HCT116 (cell line): ENCODE measurements around the gene RNF7.

Source experiments
- EZH2 ChIP-seq: fragments of 200-600 bp; sonication (generic); IDR thresholded peaks from 2 replicates; pipeline ENCODE4 v1.6.1; 2017; ENCODE audit warnings: antibody characterized with exemption, mixed run types
- RAD21 ChIP-seq: IDR thresholded peaks from 2 replicates; pipeline ENCODE4 v1.6.1; 2012; ENCODE audit warnings: low read depth, mild to moderate bottlenecking

GRCh38 chr3:141789281-141789680 is 51.2 kb downstream of the RNF7 start:
- TF ChIP-seq RAD21, result no peak
- TF ChIP-seq EZH2, result no peak
